A549 (cell line): Measurements from ENCODE around the gene PHIP. TPM values are rescaled to one million over a fixed set of nuclear protein-coding genes. Genes with fewer than 3 reads are reported as not detected.
A peak's percentile ranks its signal among the peaks of the same experiment; 100 is the strongest.

Experiments
- ATAC-seq, 2 experiments: fragments of 200-7000 bp in 1 of 2; fragments of >200 bp in 1 of 2; cut with Nextera tagmentation in 1 of 2; cut with Tn5 transposase in 1 of 2; 3 replicates each; pipeline versions ENCODE4 v1.8.0 to v1.9.1; 2018 to 2020; ENCODE audit warnings: mild to moderate bottlenecking in 1 of 2, moderate library complexity in 1 of 2
- CTCF ChIA-PET: fragments of 300-600 bp; sonication (Branson Sonifier 250); formaldehyde crosslinking; extraction: SDS; loops from one replicate; lab custom pipeline; 2021; ENCODE audit warnings: antibody characterized with exemption, inconsistent platforms; lab: Yijun Ruan, JAX
- POLR2A ChIA-PET: fragments of 350-600 bp; formaldehyde crosslinking; extraction: SDS; loops from one replicate; lab custom pipeline; 2021; ENCODE audit warnings: antibody characterized with exemption, inconsistent platforms; lab: Yijun Ruan, JAX
- DNase-seq, 2 experiments: peaks; one replicate each; pipeline versions ENCODE4 v3.0.0 to v3.0.0-alpha.2; 2011 to 2016; ENCODE audit warnings: low read depth in 1 of 2, low spot score in 1 of 2
- FAIRE-seq: peaks from 2 replicates; lab custom pipeline; 2011; peaks lifted over from hg19 to GRCh38; lab: Jason Lieb, UNC
- H3K27ac ChIP-seq, 2 experiments: fragments of >200 bp; sonication (Bioruptor Twin); formaldehyde crosslinking; 3 replicates each; pipeline ENCODE4 v1.5.1; 2016 to 2017
- H3K4me1 ChIP-seq: fragments of >200 bp; sonication (Bioruptor Twin); formaldehyde crosslinking; 3 replicates; pipeline ENCODE4 v1.6.1; 2016
- H3K4me2 ChIP-seq: fragments of >200 bp; sonication (Bioruptor Twin); formaldehyde crosslinking; 3 replicates; pipeline ENCODE4 v1.6.1; 2016
- H3K4me3 ChIP-seq: fragments of >200 bp; sonication (Bioruptor Twin); formaldehyde crosslinking; 3 replicates; pipeline ENCODE4 v1.5.1; 2016
- H3K9me3 ChIP-seq: fragments of >200 bp; sonication (Bioruptor Twin); formaldehyde crosslinking; 3 replicates; pipeline ENCODE4 v1.6.1; 2016
- BHLHE40 ChIP-seq: IDR thresholded peaks from 2 replicates; pipeline ENCODE4 v1.6.1; 2012; ENCODE audit warnings: low read depth, low read length, inconsistent platforms
- CBX2 ChIP-seq: fragments of 200-600 bp; sonication (generic); IDR thresholded peaks from 2 replicates; pipeline ENCODE4 v1.6.1; 2016; ENCODE audit warnings: low read depth, mild to moderate bottlenecking, borderline replicate concordance
- CEBPB ChIP-seq, 2 experiments: fragments of >200 bp in 1 of 2; sonication (Bioruptor Twin) in 1 of 2; formaldehyde crosslinking in 1 of 2; IDR thresholded peaks; 2 replicates each; pipeline ENCODE4 v1.6.1; 2012 to 2016
- CHD2 ChIP-seq: fragments of 150-350 bp; IDR thresholded peaks from 2 replicates; pipeline ENCODE4 v1.6.1; 2014; ENCODE audit warnings: low read length; ENCODE audit not compliant: partially characterized antibody
- HOXA7 ChIP-seq: fragments of 250-450 bp; sonication (Bioruptor Pico); IDR thresholded peaks from 2 replicates; pipeline ENCODE4 v1.5.0; 2020; ENCODE audit warnings: mild to moderate bottlenecking, moderate library complexity
- HOXB13 ChIP-seq: fragments of 250-450 bp; sonication (Bioruptor Pico); IDR thresholded peaks from 2 replicates; pipeline ENCODE4 v1.5.0; 2020; ENCODE audit warnings: low read depth, mild to moderate bottlenecking, moderate library complexity
- JUN ChIP-seq, 2 experiments: fragments of >200 bp; sonication (Bioruptor Twin); formaldehyde crosslinking; IDR thresholded peaks; 2 replicates in 1 of 2; 3 replicates in 1 of 2; pipeline ENCODE4 v1.6.1; 2016 to 2017
- JUNB ChIP-seq: fragments of >200 bp; sonication (Bioruptor Twin); formaldehyde crosslinking; IDR thresholded peaks from 2 replicates; pipeline ENCODE4 v1.6.1; 2016
- MAFK ChIP-seq: fragments of 450-650 bp; IDR thresholded peaks from 2 replicates; pipeline ENCODE4 v1.6.1; 2014; ENCODE audit not compliant: partially characterized antibody
- NPAS2 ChIP-seq: fragments of 250-450 bp; sonication (Bioruptor Pico); IDR thresholded peaks from 2 replicates; pipeline ENCODE4 v1.8.0; 2022; ENCODE audit warnings: mild to moderate bottlenecking, moderate library complexity, borderline replicate concordance
- PHF8 ChIP-seq: fragments of 200-600 bp; sonication (generic); IDR thresholded peaks from 2 replicates; pipeline ENCODE4 v1.6.1; 2016; ENCODE audit warnings: low read depth, mild to moderate bottlenecking, antibody characterized with exemption, moderate library complexity, borderline replicate concordance
- POLR2A ChIP-seq: IDR thresholded peaks from 2 replicates; pipeline ENCODE4 v1.6.1; 2012; ENCODE audit warnings: mild to moderate bottlenecking, low read length
- POLR2AphosphoS2 ChIP-seq: conservative IDR thresholded peaks from 2 replicates; pipeline ENCODE4 v1.6.1; 2012; ENCODE audit warnings: low read length, improper control_type of control experiment, inconsistent platforms
- RARB ChIP-seq: fragments of 250-450 bp; sonication (Bioruptor Pico); IDR thresholded peaks from 2 replicates; pipeline ENCODE4 v1.8.0; 2021; ENCODE audit warnings: mild to moderate bottlenecking, moderate library complexity
- RFX5 ChIP-seq: fragments of 450-650 bp; IDR thresholded peaks from 2 replicates; pipeline ENCODE4 v1.7.1; 2014; ENCODE audit warnings: antibody characterized with exemption, mild to moderate bottlenecking, moderate library complexity
- RNF2 ChIP-seq: fragments of 200-600 bp; sonication (generic); IDR thresholded peaks from 2 replicates; pipeline ENCODE4 v1.6.1; 2016; ENCODE audit warnings: low read depth, mild to moderate bottlenecking, antibody characterized with exemption, moderate library complexity, borderline replicate concordance
- TFCP2L1 ChIP-seq: fragments of 250-450 bp; sonication (Bioruptor Pico); IDR thresholded peaks from 2 replicates; pipeline ENCODE4 v1.5.0; 2021; ENCODE audit warnings: mild to moderate bottlenecking
- ZC3H11A ChIP-seq: fragments of 450-650 bp; IDR thresholded peaks from 2 replicates; pipeline ENCODE4 v1.6.1; 2014; ENCODE audit warnings: antibody characterized with exemption, mild to moderate bottlenecking
- ZFP36 ChIP-seq: fragments of 450-650 bp; IDR thresholded peaks from 2 replicates; pipeline ENCODE4 v1.6.1; 2014; ENCODE audit warnings: borderline replicate concordance; ENCODE audit not compliant: partially characterized antibody
- ZSCAN20 ChIP-seq: fragments of 250-450 bp; sonication (Bioruptor Pico); IDR thresholded peaks from 2 replicates; pipeline ENCODE4 v1.8.0; 2022; ENCODE audit warnings: mild to moderate bottlenecking, moderate library complexity
- WGBS: methylation state at CpG from one replicate; pipeline ENCODE4 v1.1.6; 2017; ENCODE audit errors: missing lambda C conversion rate; 5-methylcytosine and 5-hydroxymethylcytosine counted together
- polyA plus RNA-seq, 4 experiments: library from polyadenylated mRNA; depleted of rRNA in 3 of 4; stranded (reverse); fragments of >200 nt; fragmentation: RNase III in 1 of 4; extraction: RNeasy Plus Mini Kit Qiagen cat#74134 plus additional on column Dnase treatment in 1 of 4; gene quantifications; 2 replicates in 3 of 4; 3 replicates in 1 of 4; pipeline ENCODE4 v1.2.3, GENCODE V29; 2011 to 2017
- TF ChIP-seq, protein P1 (sequence below): fragments of 200-600 bp; sonication (generic); IDR thresholded peaks from 2 replicates; pipeline ENCODE4 v1.6.1; 2016; ENCODE audit warnings: antibody characterized with exemption, mild to moderate bottlenecking, moderate library complexity

The PHIP gene
- polyA plus RNA-seq, 2 of the 4 experiments (the other 2 are of a cell fraction) = 7.2 to 14.9 TPM

DNA sequence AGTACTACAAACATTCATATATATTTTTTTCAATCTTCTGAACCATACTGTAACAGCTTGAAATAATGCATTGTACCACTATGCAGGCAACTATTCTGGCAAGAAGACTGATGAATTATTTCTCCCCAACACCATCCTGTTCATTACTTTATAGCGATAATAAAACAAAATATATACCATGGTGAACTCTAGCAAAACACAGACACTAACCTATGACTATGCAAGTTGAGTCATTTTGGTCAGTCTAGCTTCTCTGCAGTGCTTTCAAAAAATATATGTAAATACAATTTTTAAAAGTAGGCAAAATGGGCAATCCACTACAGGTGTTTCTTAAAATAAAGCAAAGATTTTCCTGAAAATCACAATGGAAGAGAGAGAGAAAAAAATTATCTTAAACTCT is 20.3 kb downstream of the PHIP start:
- CTCF ChIA-PET = no interaction called here

DNA sequence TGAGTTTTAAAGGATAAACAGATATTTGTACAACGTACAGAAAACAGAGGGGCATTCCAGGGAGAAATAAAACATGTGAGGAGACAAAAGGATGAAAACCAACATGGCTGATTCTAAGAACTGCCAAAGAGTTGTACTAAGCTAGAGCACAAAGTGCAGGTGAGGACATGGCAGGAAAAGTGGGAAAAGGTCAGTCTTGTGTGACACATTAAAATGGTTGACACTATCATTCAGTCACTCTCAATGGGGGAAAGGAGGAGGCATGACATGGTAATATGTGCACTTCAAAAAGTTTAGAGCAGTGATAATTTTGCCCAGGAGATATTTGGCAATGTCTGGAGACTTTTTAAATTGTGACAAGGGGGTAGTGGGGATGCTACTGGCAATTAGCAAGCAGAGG is 21.8 kb downstream of the PHIP start:
- CTCF ChIA-PET = no interaction called here
- H3K4me1 ChIP-seq = no peaks in the 10 kb centered on the region
- FAIRE-seq (no peak), DNase-seq (no peak), ATAC-seq (no peak)
- H3K27ac ChIP-seq = no peak overlapping the region
- no peak for TF ChIP-seq ZC3H11A
- no peak overlapping the region for H3K4me2 ChIP-seq
- H3K4me3 ChIP-seq = no peak overlapping the region
- POLR2A ChIA-PET = no interaction called here
- WGBS = 84% methylated on average over 1 of the region's 1 CpG
- H3K9me3 ChIP-seq = peaks cover 8% of the 10 kb centered on the region; the same call in 1 of the 3 replicates

More for the DNA sequence above, 20.3 kb downstream of the PHIP start:
- Histone ChIP-seq H3K4me1 (no peaks in the 10 kb centered on the region), H3K9me3 (peaks cover 3% of the 10 kb centered on the region; the same call in 1 of the 3 replicates), H3K27ac (no peak overlapping the region), H3K4me3 (no peak overlapping the region), H3K4me2 (no peak overlapping the region)
- TF ChIP-seq TFCP2L1 (CRISPR knock-in tag) (no peak), RNF2 (no peak), HOXA7 (CRISPR knock-in tag) (no peak), JUN (IDR thresholded peaks at IDR 0.05) (no peak), RFX5 (no peak), CEBPB (IDR thresholded peaks at IDR 0.05) (no peak), ZSCAN20 (CRISPR knock-in tag) (no peak), BHLHE40 (no peak), CHD2 (no peak), POLR2AphosphoS2 (no peak), CBX2 (no peak), HOXB13 (CRISPR knock-in tag) (no peak), POLR2A (no peak), RARB (CRISPR knock-in tag) (no peak)
- TF ChIP-seq, protein P1, sequence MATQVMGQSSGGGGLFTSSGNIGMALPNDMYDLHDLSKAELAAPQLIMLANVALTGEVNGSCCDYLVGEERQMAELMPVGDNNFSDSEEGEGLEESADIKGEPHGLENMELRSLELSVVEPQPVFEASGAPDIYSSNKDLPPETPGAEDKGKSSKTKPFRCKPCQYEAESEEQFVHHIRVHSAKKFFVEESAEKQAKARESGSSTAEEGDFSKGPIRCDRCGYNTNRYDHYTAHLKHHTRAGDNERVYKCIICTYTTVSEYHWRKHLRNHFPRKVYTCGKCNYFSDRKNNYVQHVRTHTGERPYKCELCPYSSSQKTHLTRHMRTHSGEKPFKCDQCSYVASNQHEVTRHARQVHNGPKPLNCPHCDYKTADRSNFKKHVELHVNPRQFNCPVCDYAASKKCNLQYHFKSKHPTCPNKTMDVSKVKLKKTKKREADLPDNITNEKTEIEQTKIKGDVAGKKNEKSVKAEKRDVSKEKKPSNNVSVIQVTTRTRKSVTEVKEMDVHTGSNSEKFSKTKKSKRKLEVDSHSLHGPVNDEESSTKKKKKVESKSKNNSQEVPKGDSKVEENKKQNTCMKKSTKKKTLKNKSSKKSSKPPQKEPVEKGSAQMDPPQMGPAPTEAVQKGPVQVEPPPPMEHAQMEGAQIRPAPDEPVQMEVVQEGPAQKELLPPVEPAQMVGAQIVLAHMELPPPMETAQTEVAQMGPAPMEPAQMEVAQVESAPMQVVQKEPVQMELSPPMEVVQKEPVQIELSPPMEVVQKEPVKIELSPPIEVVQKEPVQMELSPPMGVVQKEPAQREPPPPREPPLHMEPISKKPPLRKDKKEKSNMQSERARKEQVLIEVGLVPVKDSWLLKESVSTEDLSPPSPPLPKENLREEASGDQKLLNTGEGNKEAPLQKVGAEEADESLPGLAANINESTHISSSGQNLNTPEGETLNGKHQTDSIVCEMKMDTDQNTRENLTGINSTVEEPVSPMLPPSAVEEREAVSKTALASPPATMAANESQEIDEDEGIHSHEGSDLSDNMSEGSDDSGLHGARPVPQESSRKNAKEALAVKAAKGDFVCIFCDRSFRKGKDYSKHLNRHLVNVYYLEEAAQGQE = no peak
- POLR2A ChIA-PET = no interaction called here
- no peak for FAIRE-seq
- 93% methylated on average over 1 of the region's 1 CpG for WGBS
- no peak for DNase-seq
- no peak for ATAC-seq

DNA sequence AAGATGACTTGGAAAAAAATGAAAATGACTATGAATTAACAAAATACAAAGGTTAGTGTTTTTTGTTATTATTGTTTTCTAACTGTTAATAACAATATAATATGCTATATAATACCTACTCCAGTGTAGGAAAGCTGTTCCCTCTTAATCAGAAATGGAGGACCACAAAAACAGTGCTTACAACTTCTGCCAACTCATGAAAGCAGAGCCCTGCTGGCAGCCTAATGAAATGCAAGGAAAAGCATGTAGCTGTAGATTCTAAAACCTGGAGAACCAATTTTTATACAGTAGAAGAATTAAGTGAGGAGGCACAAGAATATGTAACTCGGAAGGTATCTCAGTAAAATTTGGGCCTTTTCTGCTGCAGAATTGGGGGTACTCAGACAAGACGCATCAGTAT is 29.4 kb downstream of the PHIP start:
- POLR2A ChIA-PET = interaction anchor here (0.8 kb wide), 1 partner anchor 29 kb away, joined by 3 read pairs; the partner anchor contains the start of gene PHIP
- ATAC-seq (peak; percentile 70 to 80; a peak in 5 of 6 replicates), DNase-seq (peak; percentile 5 to 45), FAIRE-seq (no peak)
- Histone ChIP-seq H3K4me2 (no peak overlapping the region), H3K4me3 (no peak overlapping the region), H3K4me1 (no peaks in the 10 kb centered on the region), H3K9me3 (peaks cover 8% of the 10 kb centered on the region; the same call in 1 of the 3 replicates), H3K27ac (no peak overlapping the region)
- TF ChIP-seq NPAS2 = no peak
- no peak for TF ChIP-seq PHF8
- TF ChIP-seq JUNB = no peak
- peak; percentile 9 for TF ChIP-seq MAFK
- TF ChIP-seq ZFP36 = no peak
- CTCF ChIA-PET = interaction anchor here (0.6 to 1.2 kb wide), 4 partner anchors 45 to 1310 kb away, joined by 3 to 6 read pairs (median 4); no protein-coding TSS in a partner anchor
- 98% methylated on average over 2 of the region's 2 CpGs for WGBS
